Upper lobe of left lung (tissue), 6 donors: Measurements from ENCODE around the gene MRTO4. TPM values are rescaled to one million over a fixed set of nuclear protein-coding genes. Genes with fewer than 3 reads are reported as not detected.
"Not testable (repeated sequence)": the region's sequence is repeated elsewhere in the genome, so short reads cannot be mapped to it uniquely, and the experiment has no call there.

Source experiments
- ATAC-seq, 2 donors: fragments of 200-7000 bp; cut with Tn5 transposase; one replicate each; pipeline ENCODE4 v1.9.1; 2022; ENCODE audit warnings: mild to moderate bottlenecking in 2 of 2, moderate library complexity in 2 of 2; ENCODE audit not compliant: low FRiP score in 2 of 2
- DNase-seq, 2 donors: peaks; one replicate each; pipeline ENCODE4 v3.0.0-alpha.2; 2019 to 2020
- H3K27ac ChIP-seq, 4 donors: fragments of 200-600 bp; sonication (generic); one replicate each; pipeline ENCODE4 v1.5.1; 2016 to 2019
- H3K27me3 ChIP-seq, 4 donors: fragments of 200-600 bp; sonication (generic); one replicate each; pipeline ENCODE4 v1.5.1; 2017 to 2019
- H3K36me3 ChIP-seq, 4 donors: fragments of 200-600 bp; sonication (generic); one replicate each; pipeline ENCODE4 v1.5.1; 2016 to 2019
- H3K4me1 ChIP-seq, 4 donors: fragments of 200-600 bp; sonication (generic); one replicate each; pipeline ENCODE4 v1.5.1; 2018 to 2019
- H3K4me3 ChIP-seq, 4 donors: fragments of 200-600 bp; sonication (generic); one replicate each; pipeline ENCODE4 v1.5.1; 2017 to 2019; ENCODE audit warnings: mild to moderate bottlenecking in 2 of 4, moderate library complexity in 1 of 4
- H3K9me3 ChIP-seq, 4 donors: fragments of 200-600 bp; sonication (generic); one replicate each; pipeline ENCODE4 v1.5.1; 2018 to 2019
- EP300 ChIP-seq, 4 donors: sonication (generic); formaldehyde crosslinking; IDR thresholded peaks; one replicate each; pipeline ENCODE4 v1.5.1; 2017; ENCODE audit warnings: antibody characterized with exemption in 4 of 4, control low read depth in 2 of 4
- POLR2A ChIP-seq, 4 donors: fragments of 450-650 bp; IDR thresholded peaks; one replicate each; pipeline ENCODE4 v1.5.1; 2016 to 2017; ENCODE audit warnings: antibody characterized with exemption in 4 of 4, mild to moderate bottlenecking in 2 of 4
- POLR2AphosphoS5 ChIP-seq, 2 donors: sonication (generic); formaldehyde crosslinking; IDR thresholded peaks; one replicate each; pipeline ENCODE4 v1.5.1; 2017; ENCODE audit warnings: antibody characterized with exemption in 2 of 2
- WGBS, 2 donors: methylation state at CpG; one replicate each; pipeline ENCODE4 v1.1.5; 2017 to 2018; 5-methylcytosine and 5-hydroxymethylcytosine counted together
- total RNA-seq, 6 donors: library from RNA; depleted of rRNA in 4 of 6; stranded (reverse); fragments of >200 nt in 4 of 6; gene quantifications; one replicate each; pipeline versions ENCODE4 v1.1.0 to v1.2.1, GENCODE V29; 2016 to 2021
- TF ChIP-seq, protein P1 (sequence below), 6 experiments: fragments of 450-650 bp in 4 of 6; fragments of 200-600 bp in 2 of 6; sonication (generic) in 2 of 6; IDR thresholded peaks; one replicate each; pipeline ENCODE4 v1.5.1; 2016 to 2019; ENCODE audit warnings: antibody characterized with exemption in 6 of 6
- donor health status: DM: no; HTN: no; CAD: no; lungs with moderate emphysema.
- donor health status: DM: no; HTN: yes; CAD: no; lungs with severe emphysema.

Gene MRTO4
- total RNA-seq, 6 donors from 2014 or later: 7.3 to 31.8 (median 13.9) TPM

GRCh38 chr1:19260211-19261138 lies 8.9 kb downstream of the MRTO4 start:
- peak in 1 of 2 donors; percentile 34 for ATAC-seq
- H3K27me3 ChIP-seq: no peaks in the 10 kb centered on the region
- TF ChIP-seq EP300 (IDR thresholded peaks at IDR 0.05) (no peak), POLR2AphosphoS5 (IDR thresholded peaks at IDR 0.05) (no peak), POLR2A (IDR thresholded peaks at IDR 0.05) (no peak)
- TF ChIP-seq, protein P1, sequence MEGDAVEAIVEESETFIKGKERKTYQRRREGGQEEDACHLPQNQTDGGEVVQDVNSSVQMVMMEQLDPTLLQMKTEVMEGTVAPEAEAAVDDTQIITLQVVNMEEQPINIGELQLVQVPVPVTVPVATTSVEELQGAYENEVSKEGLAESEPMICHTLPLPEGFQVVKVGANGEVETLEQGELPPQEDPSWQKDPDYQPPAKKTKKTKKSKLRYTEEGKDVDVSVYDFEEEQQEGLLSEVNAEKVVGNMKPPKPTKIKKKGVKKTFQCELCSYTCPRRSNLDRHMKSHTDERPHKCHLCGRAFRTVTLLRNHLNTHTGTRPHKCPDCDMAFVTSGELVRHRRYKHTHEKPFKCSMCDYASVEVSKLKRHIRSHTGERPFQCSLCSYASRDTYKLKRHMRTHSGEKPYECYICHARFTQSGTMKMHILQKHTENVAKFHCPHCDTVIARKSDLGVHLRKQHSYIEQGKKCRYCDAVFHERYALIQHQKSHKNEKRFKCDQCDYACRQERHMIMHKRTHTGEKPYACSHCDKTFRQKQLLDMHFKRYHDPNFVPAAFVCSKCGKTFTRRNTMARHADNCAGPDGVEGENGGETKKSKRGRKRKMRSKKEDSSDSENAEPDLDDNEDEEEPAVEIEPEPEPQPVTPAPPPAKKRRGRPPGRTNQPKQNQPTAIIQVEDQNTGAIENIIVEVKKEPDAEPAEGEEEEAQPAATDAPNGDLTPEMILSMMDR (IDR thresholded peaks at IDR 0.05): no peak
- WGBS, 2 donors: 69 to 71% methylated on average over 15 to 21 of the region's 21 CpGs
- peaks cover 18 to 51% (median 44%) of the 10 kb centered on the region in 4 donors for H3K36me3 ChIP-seq
- no peak overlapping the region for H3K4me3 ChIP-seq
- H3K27ac ChIP-seq: no peak overlapping the region
- no peaks in the 10 kb centered on the region for H3K9me3 ChIP-seq
- DNase-seq: peak in 1 of 2 donors; percentile 24
- H3K4me1 ChIP-seq: no peaks in the 10 kb centered on the region

- no peaks in the 10 kb centered on the region for H3K9me3 ChIP-seq
- no peak for TF ChIP-seq POLR2A (IDR thresholded peaks at IDR 0.05)
- no peak for TF ChIP-seq POLR2AphosphoS5 (IDR thresholded peaks at IDR 0.05)
- TF ChIP-seq EP300 (IDR thresholded peaks at IDR 0.05): no peak
- TF ChIP-seq, protein P1 (IDR thresholded peaks at IDR 0.05): no peak
- WGBS, 2 donors: 77 to 84% methylated on average over 4 to 5 of the region's 5 CpGs
- H3K27ac ChIP-seq: no peak overlapping the region
- ATAC-seq (no peak), DNase-seq (no peak)
- no peaks in the 10 kb centered on the region for H3K4me1 ChIP-seq
- peaks cover 18 to 36% (median 31%) of the 10 kb centered on the region in 4 donors for H3K36me3 ChIP-seq
- H3K27me3 ChIP-seq: no peaks in the 10 kb centered on the region
- H3K4me3 ChIP-seq: no peak overlapping the region
Observed at GRCh38 chr1:19262047-19262446, 10.4 kb downstream of the MRTO4 start.

- Histone ChIP-seq H3K4me1 (no peaks in the 10 kb centered on the region), H3K27ac (no peak overlapping the region), H3K27me3 (no peaks in the 10 kb centered on the region), H3K4me3 (no peak overlapping the region), H3K36me3 (peaks cover 18 to 29% (median 24%) of the 10 kb centered on the region in 4 donors), H3K9me3 (no peaks in the 10 kb centered on the region)
- WGBS, 2 donors: 91 to 92% methylated on average over 4 to 5 of the region's 5 CpGs
- TF ChIP-seq POLR2A (IDR thresholded peaks at IDR 0.05): no peak
- TF ChIP-seq, protein P1 (IDR thresholded peaks at IDR 0.05): no peak
- TF ChIP-seq EP300 (IDR thresholded peaks at IDR 0.05): no peak
- TF ChIP-seq POLR2AphosphoS5 (IDR thresholded peaks at IDR 0.05): no peak
- DNase-seq (no peak), ATAC-seq (no peak)
Observed at GRCh38 chr1:19262744-19263143, 11.1 kb downstream of the MRTO4 start.

GRCh38 chr1:19268445-19268844 lies 16.8 kb downstream of the MRTO4 start:
- H3K36me3 ChIP-seq: no peaks in the 10 kb centered on the region
- WGBS, 2 donors: 84 to 85% methylated on average over 9 to 11 of the region's 11 CpGs

GRCh38 chr1:19269427-19270342 lies 18.1 kb downstream of the MRTO4 start:
- 68 to 81% methylated on average over 7 to 8 of the region's 9 CpGs for WGBS, 2 donors
- not testable (repeated sequence) for DNase-seq, H3K27ac ChIP-seq, H3K27me3 ChIP-seq, H3K4me1 ChIP-seq, ATAC-seq, H3K36me3 ChIP-seq, H3K4me3 ChIP-seq, H3K9me3 ChIP-seq

More at GRCh38 chr1:19268445-19268844, 16.8 kb downstream of the MRTO4 start:
- Histone ChIP-seq H3K4me3 (no peak overlapping the region), H3K4me1 (no peaks in the 10 kb centered on the region), H3K27me3 (no peaks in the 10 kb centered on the region), H3K9me3 (no peaks in the 10 kb centered on the region), H3K27ac (no peak overlapping the region)
- TF ChIP-seq, protein P1 (IDR thresholded peaks at IDR 0.05): no peak
- no peak for TF ChIP-seq EP300 (IDR thresholded peaks at IDR 0.05)
- no peak for TF ChIP-seq POLR2AphosphoS5 (IDR thresholded peaks at IDR 0.05)
- no peak for TF ChIP-seq POLR2A (IDR thresholded peaks at IDR 0.05)
- DNase-seq (no peak), ATAC-seq (no peak)

GRCh38 chr1:19270343-19270730 lies 18.7 kb downstream of the MRTO4 start:
- H3K9me3 ChIP-seq, H3K4me1 ChIP-seq, H3K27ac ChIP-seq, H3K27me3 ChIP-seq, DNase-seq, H3K36me3 ChIP-seq, ATAC-seq, H3K4me3 ChIP-seq: not testable (repeated sequence)
- no CpG with 5 or more reads among the region's 6 CpGs for WGBS, 2 donors
